Heart left ventricle (tissue), 16 donors: ENCODE results near the gene TMEM272. TPM values are rescaled to one million over a fixed set of nuclear protein-coding genes. Genes with fewer than 3 reads are reported as not detected.
A peak's percentile ranks its signal among the peaks of the same experiment; 100 is the strongest.

Experiments
- ATAC-seq, 4 donors: fragments of 200-7000 bp; cut with Tn5 transposase; one replicate each; pipeline ENCODE4 v1.9.1; 2020 to 2022; ENCODE audit warnings: moderate library complexity in 4 of 4, mild to moderate bottlenecking in 3 of 4, moderate number of reproducible peaks in 1 of 4
- DNase-seq, 5 donors: peaks; one replicate each; pipeline ENCODE4 v3.0.0-alpha.2; 2020
- H3K27ac ChIP-seq, 12 donors: fragments of 200-600 bp; sonication (generic) in 4 of 12; one replicate each; pipeline versions ENCODE4 v1.5.0 to v1.8.0; 2016 to 2022; ENCODE audit warnings: mild to moderate bottlenecking in 2 of 12
- H3K27me3 ChIP-seq, 9 donors: fragments of 200-600 bp; sonication (generic) in 2 of 9; one replicate each; pipeline versions ENCODE4 v1.5.1 to v1.8.0; 2016 to 2022; ENCODE audit warnings: mild to moderate bottlenecking in 3 of 9
- H3K36me3 ChIP-seq, 9 donors: fragments of 200-600 bp; sonication (generic) in 2 of 9; one replicate each; pipeline versions ENCODE4 v1.5.0 to v1.8.0; 2018 to 2022; ENCODE audit warnings: mild to moderate bottlenecking in 2 of 9
- H3K4me1 ChIP-seq, 12 donors: fragments of 200-600 bp; sonication (generic) in 4 of 12; one replicate each; pipeline versions ENCODE4 v1.5.0 to v1.8.0; 2016 to 2022; ENCODE audit warnings: mild to moderate bottlenecking in 3 of 12
- H3K4me3 ChIP-seq, 12 donors: fragments of 200-600 bp; sonication (generic) in 4 of 12; one replicate each; pipeline versions ENCODE4 v1.5.0 to v1.8.0; 2017 to 2022; ENCODE audit warnings: mild to moderate bottlenecking in 9 of 12, moderate library complexity in 4 of 12
- H3K9me3 ChIP-seq, 12 donors: fragments of 200-600 bp; sonication (generic) in 4 of 12; one replicate each; pipeline versions ENCODE4 v1.5.0 to v1.8.0; 2016 to 2022; ENCODE audit warnings: mild to moderate bottlenecking in 1 of 12
- CTCF ChIP-seq, 12 donors: fragments of 200-600 bp; sonication (generic) in 4 of 12; IDR thresholded peaks; one replicate each; pipeline versions ENCODE4 v1.5.0 to v1.8.0; 2018 to 2022; ENCODE audit warnings: antibody characterized with exemption in 12 of 12, mild to moderate bottlenecking in 5 of 12
- POLR2A ChIP-seq, 2 donors: fragments of 450-650 bp; IDR thresholded peaks; one replicate each; pipeline ENCODE4 v1.6.1; 2017; ENCODE audit warnings: antibody characterized with exemption in 2 of 2, mild to moderate bottlenecking in 2 of 2, moderate library complexity in 2 of 2
- WGBS, 4 donors: extraction: QIAGEN DNeasy Blood & Tissue Kit in 2 of 4; methylation state at CpG; one replicate each; pipeline versions ENCODE4 v1.1.5 to v1.1.7; 2013 to 2018; 5-methylcytosine and 5-hydroxymethylcytosine counted together
- intact Hi-C, 10 donors: fragments of 100-400 bp; cut with DNase I; formaldehyde crosslinking; loops; one replicate each; pipeline versions ENCODE4 v1.11.1 to v1.14.2; 2022
- polyA plus RNA-seq, 2 donors: library from polyadenylated mRNA; stranded (reverse); fragments of 200-250 nt; gene quantifications; one replicate each; pipeline ENCODE4 v1.2.3, GENCODE V29; 2013
- total RNA-seq, 9 donors: library from RNA; depleted of rRNA in 2 of 9; stranded (reverse); fragments of >200 nt in 2 of 9; fragmentation: NEBNext Ultra II Directional in 3 of 9; extraction: Animal tissue kit (Norgen Biotek cat#: 25700) in 3 of 9; gene quantifications; one replicate each; pipeline versions ENCODE4 v1.1.0 to v1.2.4, GENCODE V29; 2016 to 2023
- donor health status: ischemic (EF 13 %, LVEDD 7.1; RV severe dilation, severe dysfunction).
- donor health status: healthy with polysubstance abuse.
- donor health status: DM: no; HTN: yes; CAD: no.
- donor health status: DM: no; HTN: no; CAD: no.
- donor health status: ischemic (EF 25% LVEDD 6.9; RV normal size, moderate dysfunction).
- donor health status: ischemic (EF 25% LVEDD 5.7; RV mildly dilated, moderate dysfunction).
- donor health status: healthy.
- donor health status: DM: yes; HTN: yes; CAD: no.
- donor health status: ischemic (EF 35%, LVEDD 5.7; RV mildly dilated, moderate dysfunction).
- donor health status: nonischemic (EF 11% LVEDD 7.7; RV severe dilation, severe dysfunction).
- donor health status: DM: yes; HTN: yes; CAD: no.
- donor health status: PGD.
- donor health status: ischemic (EF 29% LVEDD 5.4; RV normal size, mild dysfunction).
- donor health status: nonischemic (EF 23%, LVEDD 6.1; RV moderate dilation, normal function).

The TMEM272 gene
- total and polyA plus RNA-seq, 11 donors, result 0.14 to 1.6 (median 0.33) TPM; not detected in 1

- Histone ChIP-seq H3K9me3 (no peaks in the 10 kb centered on the region), H3K27ac (peak overlapping the region; percentile 39 to 92 (median 72)), H3K36me3 (peaks cover 0 to 46% (median 16%) of the 10 kb centered on the region in 9 donors), H3K4me3 (no peak overlapping the region), H3K4me1 (peaks cover 0 to 41% (median 36%) of the 10 kb centered on the region in 12 donors), H3K27me3 (no peaks in the 10 kb centered on the region)
- intact Hi-C loops, result loop anchor here in 4 of 10 donors (5.0 to 10.0 kb wide), 3 partner anchors 180 to 458 kb away; partner anchors contain the start of gene WDFY2 (in 3 of the 4)
- ATAC-seq (no peak), DNase-seq (no peak)
- TF ChIP-seq POLR2A (IDR thresholded peaks at IDR 0.05), result no peak
- TF ChIP-seq CTCF (IDR thresholded peaks at IDR 0.05), result no peak
- WGBS, 4 donors, result 81 to 89% (median 86%) methylated on average over 4 of the region's 4 CpGs
Observed at GRCh38 chr13:51765142-51765515, 79.8 kb downstream of the TMEM272 start.

GRCh38 chr13:51764184-51765141 is 80.5 kb downstream of the TMEM272 start:
- intact Hi-C loops, result loop anchor here in 4 of 10 donors (5.0 to 10.0 kb wide), 3 partner anchors 180 to 457 kb away; partner anchors contain the start of gene WDFY2 (in 3 of the 4)
- 35 to 47% (median 41%) methylated on average over 12 of the region's 12 CpGs for WGBS, 4 donors
- no peaks in the 10 kb centered on the region for H3K9me3 ChIP-seq

GRCh38 chr13:51763486-51763885 is 81.5 kb downstream of the TMEM272 start:
- peaks cover 0 to 25% (median 20%) of the 10 kb centered on the region in 12 donors for H3K4me1 ChIP-seq
- intact Hi-C loops, result loop anchor here in 2 of 10 donors (10.0 kb wide), 1 partner anchor 179 kb away; the partner anchor contains the start of gene WDFY2 (in 2 of the 2)
- H3K36me3 ChIP-seq, result peaks cover 0 to 62% (median 31%) of the 10 kb centered on the region in 9 donors
- 86 to 90% (median 89%) methylated on average over 2 of the region's 2 CpGs for WGBS, 4 donors
- no peak for ATAC-seq
- peak overlapping the region in 8 of 12 donors; percentile 39 to 92 (median 76) for H3K27ac ChIP-seq
- DNase-seq, result no peak
- TF ChIP-seq CTCF (IDR thresholded peaks at IDR 0.05), result no peak
- no peak for TF ChIP-seq POLR2A (IDR thresholded peaks at IDR 0.05)
- H3K9me3 ChIP-seq, result no peaks in the 10 kb centered on the region
- H3K27me3 ChIP-seq, result no peaks in the 10 kb centered on the region
- no peak overlapping the region for H3K4me3 ChIP-seq

More at GRCh38 chr13:51764184-51765141, 80.5 kb downstream of the TMEM272 start:
- H3K36me3 ChIP-seq, result peaks cover 0 to 53% (median 22%) of the 10 kb centered on the region in 9 donors
- DNase-seq (peak; percentile 65 to 83 (median 72)), ATAC-seq (peak; percentile 81 to 93 (median 86))
- no peak for TF ChIP-seq POLR2A (IDR thresholded peaks at IDR 0.05)
- TF ChIP-seq CTCF (IDR thresholded peaks at IDR 0.05), result peak in 1 of 12 donors; percentile 14
- peak overlapping the region; percentile 39 to 92 (median 72) for H3K27ac ChIP-seq
- H3K4me1 ChIP-seq, result peaks cover 0 to 35% (median 29%) of the 10 kb centered on the region in 12 donors
- peak overlapping the region in 3 of 12 donors; percentile 5 to 26 (median 21) for H3K4me3 ChIP-seq
- no peaks in the 10 kb centered on the region for H3K27me3 ChIP-seq

Other genes with a start within 250 kb of the TMEM272 start
- gene DHRS12, start 41.0 kb downstream of the TMEM272 start, total RNA-seq, result 10 to 100 TPM in 7 of 9 donors, 1 to 10 TPM in 2; 4.8 to 13.1 (median 12.1) TPM
- 10 to 100 TPM in 1 of 2 donors, 1 to 10 TPM in 1; 3.9 to 13.9 TPM for gene DHRS12, start 41.0 kb downstream of the TMEM272 start, polyA plus RNA-seq
- gene CCDC70, start 16.8 kb upstream of the TMEM272 start, total RNA-seq, result not detected
- gene CCDC70, start 16.8 kb upstream of the TMEM272 start, polyA plus RNA-seq, result not detected
- gene ATP7B, start 166.3 kb upstream of the TMEM272 start, total RNA-seq, result 10 to 100 TPM in 1 of 9 donors, 1 to 10 TPM in 8; 3.3 to 11.4 (median 4.3) TPM
- gene ATP7B, start 166.3 kb upstream of the TMEM272 start, polyA plus RNA-seq, result 1 to 10 TPM; 2.7 to 3.4 TPM
- gene ALG11, start 167.2 kb upstream of the TMEM272 start, total RNA-seq, result 10 to 100 TPM; 11.6 to 32.9 (median 21.8) TPM
- 10 to 100 TPM in 1 of 2 donors, 1 to 10 TPM in 1; 4.0 to 11.3 TPM for gene ALG11, start 167.2 kb upstream of the TMEM272 start, polyA plus RNA-seq
- gene UTP14C, start 179.5 kb upstream of the TMEM272 start, total RNA-seq, result 10 to 100 TPM in 7 of 9 donors, 1 to 10 TPM in 2; 8.3 to 15.4 (median 11.9) TPM
- 10 to 100 TPM in 1 of 2 donors, 1 to 10 TPM in 1; 3.1 to 12.3 TPM for gene UTP14C, start 179.5 kb upstream of the TMEM272 start, polyA plus RNA-seq